Stimulated activated CD8-positive, alpha-beta memory T cell treated with anti-CD3 and anti-CD28 coated beads, Interleukin-2, amount 100 ng/mL, for 1 hour (primary cell): ENCODE measurements around the gene PCED1A.
"Not testable (repeated sequence)": the region's sequence is repeated elsewhere in the genome, so short reads cannot be mapped to it uniquely, and the experiment has no call there.

Source experiments
- DNase-seq, 2 donors: peaks; one replicate each; pipeline ENCODE4 v3.0.0-alpha.2; 2020; ENCODE audit warnings: low read depth in 2 of 2

PCED1A gene

DNA sequence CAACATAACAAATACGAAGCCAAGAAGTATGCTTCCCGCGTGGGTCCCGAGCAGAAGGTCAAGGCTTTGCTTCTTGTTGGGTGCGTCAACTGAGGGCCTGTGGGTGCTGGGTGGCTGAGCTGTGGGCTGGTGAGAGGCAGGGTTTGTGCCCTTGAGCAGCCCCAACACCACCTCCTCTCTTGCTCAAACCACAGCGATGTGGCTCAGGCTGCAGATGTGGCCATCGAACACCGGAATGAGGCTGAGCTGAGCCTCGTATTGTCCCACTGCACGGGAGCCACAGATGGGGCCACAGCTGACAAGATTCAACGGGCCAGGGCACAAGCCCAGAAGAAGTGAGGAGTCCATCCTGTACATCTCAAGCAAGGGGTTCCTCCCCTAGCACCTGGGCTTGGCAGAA, 25.8 kb upstream of the PCED1A start:
- DNase-seq, result no peak

DNA sequence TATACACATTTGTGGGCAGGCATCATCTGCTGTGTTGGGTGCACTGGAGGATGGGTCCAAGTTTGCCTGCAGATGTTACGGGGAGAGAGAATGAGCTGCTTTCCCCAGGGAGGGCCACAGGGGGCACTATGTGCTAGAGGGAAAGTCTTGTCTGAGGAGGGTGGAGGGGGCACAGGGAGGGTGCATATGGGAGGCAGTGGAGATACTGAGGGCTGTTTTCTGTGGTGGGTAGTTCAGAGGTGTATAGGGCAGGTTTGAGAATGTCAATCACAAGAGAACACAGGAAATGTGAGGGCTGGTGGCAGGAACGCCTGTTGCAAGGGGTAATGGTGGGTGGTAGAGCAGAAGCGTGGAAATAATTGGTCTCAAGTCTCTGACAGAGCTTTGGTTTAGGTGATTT, 25.2 kb upstream of the PCED1A start:
- no peak for DNase-seq

DNA sequence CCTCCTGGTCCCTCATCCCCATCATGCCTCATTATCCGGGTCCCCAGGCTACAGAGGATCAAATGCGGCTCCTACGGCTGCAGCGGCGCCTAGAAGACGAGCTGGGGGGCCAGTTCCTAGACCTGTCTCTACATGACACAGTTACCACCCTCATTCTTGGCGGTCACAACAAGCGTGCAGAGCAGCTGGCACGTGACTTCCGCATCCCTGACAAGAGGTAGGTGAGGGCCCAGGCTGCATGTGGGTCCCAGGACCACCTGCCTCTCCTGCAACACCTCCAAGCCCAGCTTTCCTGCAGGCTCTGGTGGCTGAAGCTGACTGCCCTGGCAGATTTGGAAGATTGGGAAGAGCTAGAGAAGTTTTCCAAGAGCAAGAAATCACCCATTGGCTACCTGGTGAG, 24.6 kb upstream of the PCED1A start:
- no peak for DNase-seq

DNA sequence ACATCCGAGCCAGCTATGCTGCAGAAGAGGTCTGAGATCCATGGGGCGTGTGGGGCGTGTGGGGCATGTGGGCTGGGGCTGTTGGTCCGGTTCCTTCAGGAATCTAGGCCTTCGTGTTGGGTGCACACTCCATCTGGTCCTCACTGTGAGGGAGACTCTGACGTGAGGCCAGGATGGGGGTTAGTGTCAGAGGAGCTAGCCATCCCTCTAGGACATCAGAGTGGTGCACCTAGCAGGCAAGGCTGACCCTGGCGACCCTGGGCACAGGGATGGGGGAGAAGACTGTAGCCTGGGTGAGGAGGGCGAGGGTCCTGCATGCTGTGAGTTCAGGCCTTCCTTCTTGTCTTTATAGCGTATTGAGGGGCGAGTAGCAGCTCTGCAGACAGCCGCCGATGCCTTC, 24.2 kb upstream of the PCED1A start:
- no peak for DNase-seq

DNA sequence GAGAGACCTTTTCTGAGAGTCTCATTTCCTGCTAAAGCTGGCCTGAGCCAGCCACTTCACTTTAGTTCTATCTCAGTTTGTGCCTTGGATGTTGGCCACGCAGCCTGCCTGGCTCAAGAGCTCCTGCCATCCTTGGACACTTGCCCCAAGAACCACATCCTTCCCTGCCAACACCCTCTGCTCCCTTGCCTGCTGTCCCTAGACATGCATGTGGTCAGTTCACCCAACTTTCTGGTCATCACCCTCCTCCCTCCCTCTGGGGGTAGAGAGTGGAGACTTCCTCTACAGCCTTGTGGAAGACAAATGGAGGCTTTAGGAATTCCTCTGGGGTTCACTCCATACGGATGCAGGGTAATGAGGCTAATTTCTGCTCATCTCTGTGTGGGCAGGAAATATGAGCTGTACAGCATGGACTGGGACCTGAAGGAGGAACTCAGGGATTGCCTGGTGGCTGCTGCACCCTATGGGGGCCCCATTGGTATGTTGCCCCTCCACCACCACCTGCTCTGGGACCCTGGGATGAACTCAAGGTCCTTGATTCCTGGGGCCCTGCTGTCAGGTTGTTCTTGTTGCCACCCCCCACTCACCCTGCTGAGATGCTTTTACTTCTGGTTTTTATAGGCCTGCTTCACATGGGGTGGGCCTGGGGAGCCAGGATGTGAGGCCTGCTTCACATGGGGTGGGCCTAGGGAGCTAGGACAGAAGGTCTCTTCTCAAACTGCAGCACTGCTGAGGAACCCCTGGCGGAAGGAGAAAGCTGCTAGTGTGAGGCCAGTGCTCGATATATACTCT, 19.1 kb upstream of the PCED1A start:
- no peak for DNase-seq

DNA sequence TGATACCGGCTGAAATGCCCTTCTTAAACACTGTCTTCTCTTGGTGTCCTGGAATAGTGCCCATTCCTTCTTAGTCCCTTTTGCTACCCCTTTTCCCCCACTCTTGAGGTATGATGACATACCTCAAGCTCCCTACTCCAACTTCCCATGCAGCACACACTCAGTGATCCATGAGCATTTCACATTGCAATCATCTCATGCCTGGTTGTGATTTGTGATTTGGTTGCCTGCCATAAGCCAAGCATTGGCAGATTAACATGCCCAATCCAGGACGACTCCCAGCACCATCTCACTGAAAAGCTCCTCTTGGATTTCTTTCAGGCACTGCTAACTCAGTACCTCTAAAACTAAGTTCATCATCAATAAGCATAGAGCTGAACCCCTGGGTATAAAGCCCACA, 18.1 kb upstream of the PCED1A start:
- DNase-seq, result no peak

DNA sequence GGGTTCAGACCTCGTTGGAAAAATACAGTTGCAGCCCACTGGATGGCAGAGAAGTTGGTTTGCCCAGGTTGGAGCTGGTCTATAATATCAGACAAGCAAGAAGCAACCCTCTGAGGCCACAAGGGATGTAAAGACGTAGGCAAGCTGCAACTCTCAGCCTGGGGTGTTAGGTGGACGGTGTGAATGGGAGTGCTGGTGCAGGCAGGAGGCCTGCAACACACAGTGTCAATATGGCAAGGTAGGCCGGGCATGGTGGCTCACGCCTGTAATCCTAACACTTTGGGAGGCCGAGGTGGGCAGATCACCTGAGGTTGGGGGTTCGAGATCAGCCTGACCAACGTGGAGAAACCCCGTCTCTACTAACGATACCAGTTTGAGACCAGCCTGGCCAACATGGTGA, 10.6 kb upstream of the PCED1A start:
- no peak for DNase-seq

DNA sequence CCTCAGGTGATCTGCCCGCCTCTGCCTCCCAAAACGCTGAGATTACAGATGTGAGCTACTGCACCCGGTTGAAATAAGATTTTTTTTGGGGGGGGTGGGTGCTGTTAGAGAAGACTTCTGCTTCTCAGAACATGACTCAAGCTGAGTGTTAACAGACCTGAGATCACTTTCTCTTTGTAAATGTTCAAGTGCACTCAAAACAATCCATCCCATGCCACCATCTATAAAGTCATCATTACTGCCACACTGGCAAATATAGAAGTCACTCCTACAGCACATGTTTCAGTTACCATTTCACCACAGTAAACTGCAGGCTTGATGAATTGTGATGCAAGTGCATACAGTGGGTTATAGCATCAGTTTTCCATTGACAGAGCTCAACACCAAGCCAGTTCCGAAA, 9.1 kb upstream of the PCED1A start:
- no peak for DNase-seq

DNA sequence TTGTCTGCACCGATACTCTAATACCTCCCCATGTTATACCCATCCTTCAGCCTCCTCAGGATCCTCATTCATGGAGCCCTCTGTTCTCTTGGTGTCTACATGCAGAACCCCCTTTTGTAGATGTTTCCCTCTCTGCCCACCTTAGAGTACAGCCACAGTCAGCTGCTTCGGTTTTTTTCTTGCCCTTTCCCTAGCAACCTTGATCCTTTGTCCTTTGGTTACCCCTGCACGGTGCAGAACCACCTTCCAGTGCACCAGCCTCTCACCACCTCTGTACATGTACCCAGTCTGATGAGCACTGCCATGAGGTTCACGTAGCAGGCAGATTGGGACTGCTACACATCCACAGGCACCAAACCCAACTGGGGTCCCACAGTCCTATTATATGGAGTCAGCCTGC, 7.3 kb upstream of the PCED1A start:
- DNase-seq, result no peak

DNA sequence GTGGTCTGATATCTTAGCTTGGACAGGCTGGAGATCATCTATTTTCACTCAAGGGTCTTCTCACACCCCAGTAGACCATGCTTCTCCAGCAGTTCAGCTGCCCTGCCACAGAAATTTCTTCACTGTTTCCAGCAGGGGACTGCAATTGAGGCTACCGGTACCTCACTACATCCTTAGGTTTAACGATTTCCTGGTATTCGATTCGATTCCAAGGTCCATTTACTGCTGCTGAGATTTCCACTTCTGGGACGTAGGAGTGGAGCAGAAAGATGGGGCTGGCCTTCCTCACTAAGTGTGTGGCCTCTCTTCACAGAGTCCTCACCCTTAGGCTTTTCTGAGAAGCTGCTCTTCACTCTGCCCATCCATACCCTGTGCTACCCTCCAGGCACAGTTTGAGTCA, 6.2 kb upstream of the PCED1A start:
- no peak for DNase-seq

DNA sequence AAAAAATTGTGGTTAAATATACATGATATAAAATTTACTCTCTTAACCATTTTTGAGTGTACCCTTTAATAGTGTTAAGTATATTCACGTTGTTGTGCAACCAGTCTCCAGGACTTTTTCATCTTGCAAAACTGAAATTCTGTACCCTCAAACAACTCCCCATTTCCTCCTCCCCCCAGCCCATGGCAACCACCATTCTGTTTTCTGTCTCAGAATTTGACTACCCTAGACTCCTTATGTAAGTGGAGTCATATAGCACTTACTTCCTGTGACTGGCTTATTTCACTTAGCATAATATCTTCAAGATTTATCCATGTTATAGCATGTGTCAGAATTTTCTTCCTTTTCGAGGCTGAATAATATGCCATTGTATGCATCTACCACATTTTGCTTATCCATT, 5.2 kb upstream of the PCED1A start:
- DNase-seq, result no peak

DNA sequence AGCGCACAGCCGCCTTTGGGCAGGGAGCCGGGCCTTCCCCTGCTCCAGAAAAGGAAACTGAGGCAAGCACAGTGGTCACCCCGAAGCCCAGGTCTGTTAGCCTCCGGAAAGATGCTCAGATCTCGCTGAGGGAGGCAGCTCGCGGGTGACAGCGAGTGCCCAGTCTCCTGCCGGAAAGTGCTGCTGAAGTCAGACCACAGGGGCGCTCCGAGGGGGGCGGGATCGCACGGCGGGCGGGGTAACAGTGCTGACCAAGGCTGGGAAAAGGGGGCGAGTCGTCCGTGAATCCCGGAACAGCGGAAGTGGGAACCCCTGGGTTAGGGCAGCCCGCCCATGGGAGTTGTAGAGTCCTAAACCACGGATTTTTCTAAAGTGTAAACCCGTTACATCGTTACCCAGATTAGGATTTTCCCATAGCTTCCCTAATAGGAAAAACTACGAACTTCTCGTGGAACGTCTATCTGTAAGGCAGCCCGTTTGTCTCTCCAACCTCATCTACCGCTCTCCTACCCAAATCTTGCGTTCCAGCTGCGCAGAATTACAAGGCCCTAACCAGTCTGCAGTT, 594 bp upstream of the PCED1A start:
- DNase-seq, result no peak

DNA sequence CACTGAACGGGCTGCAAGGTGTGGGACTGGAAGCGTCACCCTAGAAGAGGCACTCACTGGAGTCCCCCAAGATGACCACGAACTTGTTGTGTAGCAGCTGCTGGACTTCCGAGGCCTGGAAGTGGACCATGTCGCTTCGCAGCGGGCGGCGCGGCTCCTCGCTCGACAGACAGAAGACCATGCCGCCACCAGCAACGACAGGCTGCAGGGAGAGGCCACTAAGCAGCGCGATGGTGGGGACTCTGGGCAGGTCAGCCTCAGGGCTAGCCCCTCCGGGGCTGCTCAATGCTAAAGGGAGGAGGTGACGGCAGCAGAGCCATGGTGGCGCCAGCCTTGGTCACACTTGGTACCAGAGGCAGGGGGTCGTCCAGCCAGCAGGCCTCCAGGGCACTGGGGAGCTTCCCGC, 720 bp downstream of the PCED1A start:
- DNase-seq, result no peak

DNA sequence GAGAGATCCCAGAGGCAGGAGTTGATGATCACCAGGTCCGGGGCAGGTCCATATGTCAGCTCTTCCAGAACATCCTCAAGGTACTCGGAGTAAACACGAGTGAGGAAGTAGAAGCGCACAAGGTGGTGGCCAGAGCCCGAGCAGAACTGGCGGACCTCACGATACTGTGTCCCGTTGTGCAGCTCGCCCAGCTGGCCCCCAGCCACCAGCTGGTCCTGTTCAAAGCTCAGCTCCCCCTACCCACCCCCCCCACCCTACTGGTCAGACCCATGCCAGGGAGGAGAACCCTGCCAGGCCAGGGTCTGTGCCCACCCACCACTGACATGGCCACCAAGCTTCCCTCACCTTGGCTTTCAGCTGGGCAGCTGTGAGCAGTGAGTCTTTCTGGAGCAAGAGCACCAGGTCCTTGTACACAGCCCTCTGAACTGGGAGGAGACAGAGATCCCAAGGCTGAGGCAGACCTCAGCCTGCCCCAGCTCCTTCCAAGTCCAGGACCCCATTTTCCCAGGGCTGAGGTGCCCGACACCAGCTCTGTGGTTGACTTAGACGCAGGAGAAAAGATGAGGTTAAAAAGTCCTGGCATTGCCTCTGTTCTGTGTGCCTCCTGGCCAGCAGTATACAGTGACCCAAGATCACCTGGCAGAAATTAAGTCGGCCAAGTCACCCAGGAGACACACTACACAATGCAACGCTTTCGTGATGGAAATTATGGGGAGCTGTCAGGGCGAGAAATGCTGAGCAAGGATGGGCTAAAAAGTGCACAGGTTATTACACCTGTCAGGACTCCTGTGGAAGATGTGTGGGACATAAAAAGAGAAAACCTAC, 1.4 kb downstream of the PCED1A start:
- DNase-seq, result no peak

DNA sequence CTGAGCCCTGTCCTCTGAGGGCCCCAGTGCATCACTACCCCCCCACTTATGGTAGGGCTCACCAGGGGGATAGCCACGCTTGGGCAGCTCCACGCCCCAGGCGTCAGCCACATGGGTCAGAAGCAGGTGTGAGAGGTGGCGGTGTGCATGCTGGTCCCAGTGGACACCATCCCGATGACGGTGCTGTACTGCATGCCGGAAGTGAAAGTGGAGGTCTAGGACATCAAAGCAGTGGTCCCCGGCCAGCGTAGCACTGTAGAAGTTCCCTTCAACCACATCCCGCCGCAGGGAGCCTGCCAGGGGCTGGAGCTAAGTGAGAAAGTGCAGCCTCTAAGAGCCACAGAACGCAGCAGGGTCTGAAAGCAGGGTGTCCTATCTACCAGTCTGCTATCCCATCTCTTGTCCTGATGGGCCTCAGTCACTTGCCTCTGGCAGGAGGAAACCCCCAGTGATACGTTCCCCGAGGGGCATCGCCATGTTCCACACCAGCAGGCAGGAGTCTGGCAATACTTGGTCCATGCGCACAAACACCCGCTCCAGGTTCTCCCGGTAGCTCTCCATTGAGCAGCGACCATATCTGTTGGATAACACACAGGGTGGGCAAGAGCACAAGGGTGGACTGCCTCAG, 2.2 kb downstream of the PCED1A start:
- no peak for DNase-seq

DNA sequence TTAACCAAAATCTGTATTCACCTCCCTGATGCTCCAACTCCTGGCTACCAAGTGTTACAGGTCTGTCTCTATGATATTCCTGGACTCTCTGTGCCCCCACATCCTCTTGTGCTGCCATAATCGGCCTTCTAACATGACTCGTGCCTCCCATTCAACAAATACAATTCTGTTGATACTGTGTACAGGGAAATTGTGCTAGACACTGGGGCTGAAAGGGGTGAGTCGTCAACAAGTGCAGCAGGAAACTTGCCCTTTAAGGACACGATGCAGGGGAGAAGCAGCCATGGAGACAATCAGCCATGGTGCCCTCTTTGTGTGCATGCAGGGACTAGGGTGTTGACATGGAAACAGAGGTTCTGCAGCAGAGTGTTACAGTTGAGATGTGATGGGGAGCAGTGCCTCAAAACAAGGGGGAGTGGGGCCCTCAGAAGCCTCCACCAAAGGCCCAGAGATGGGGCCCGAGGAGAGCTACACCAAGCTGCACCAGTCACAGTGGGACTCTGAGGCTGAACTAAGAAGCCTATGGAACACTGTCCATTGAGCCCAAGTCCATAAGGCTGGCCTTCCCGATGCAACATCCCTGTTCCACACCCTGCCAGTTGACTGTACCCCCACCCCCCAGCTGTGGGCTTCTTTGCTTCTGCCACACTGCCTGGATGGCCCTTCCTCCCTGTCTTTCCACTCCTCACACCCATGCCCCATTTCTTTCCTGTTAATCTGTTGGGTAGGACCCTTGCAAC, 3.1 kb downstream of the PCED1A start:
- DNase-seq, result no peak

DNA sequence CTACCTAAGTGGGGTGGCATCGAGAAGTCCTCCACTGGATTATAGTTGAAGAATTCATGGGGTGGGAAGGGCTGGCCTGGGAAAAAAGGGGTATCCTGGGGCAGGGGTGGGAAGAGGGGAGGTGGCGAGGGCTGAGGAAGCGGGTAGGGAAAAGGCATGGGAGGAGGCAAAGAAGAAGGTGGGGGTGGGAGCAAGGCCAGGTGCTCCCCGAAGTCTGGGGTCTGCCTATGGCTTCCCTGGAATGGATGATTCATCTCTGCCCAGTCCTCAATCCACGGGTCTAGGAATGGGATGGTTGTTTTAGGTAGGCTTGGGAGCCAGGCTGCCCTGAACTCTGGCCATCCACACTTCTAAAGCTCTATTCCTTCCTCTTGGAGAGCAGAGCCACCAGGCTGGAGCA, 4.4 kb downstream of the PCED1A start:
- no peak for DNase-seq

DNA sequence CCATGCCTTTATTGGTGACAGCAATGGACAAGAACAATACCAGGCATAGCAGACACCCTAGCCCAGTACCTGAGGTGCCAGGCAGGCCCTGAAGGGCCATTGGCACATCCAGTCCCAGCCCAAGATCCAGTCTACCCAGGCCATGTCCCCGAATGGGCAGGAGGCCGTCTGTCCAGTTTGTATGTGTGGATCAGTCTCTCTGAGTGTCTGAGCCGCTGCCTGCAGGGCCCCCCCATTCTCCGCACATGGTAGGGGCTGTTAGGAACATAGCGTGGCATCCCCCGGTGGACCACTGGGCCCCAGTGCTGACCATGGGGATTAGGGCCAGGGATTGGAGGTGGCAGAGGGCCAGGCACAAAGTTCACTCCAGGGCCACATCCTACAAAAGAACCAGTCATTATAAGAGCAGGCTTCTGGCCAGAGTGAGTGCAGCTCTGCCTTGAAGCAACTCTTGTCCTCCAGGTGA, 5.1 kb downstream of the PCED1A start:
- no peak for DNase-seq

DNA sequence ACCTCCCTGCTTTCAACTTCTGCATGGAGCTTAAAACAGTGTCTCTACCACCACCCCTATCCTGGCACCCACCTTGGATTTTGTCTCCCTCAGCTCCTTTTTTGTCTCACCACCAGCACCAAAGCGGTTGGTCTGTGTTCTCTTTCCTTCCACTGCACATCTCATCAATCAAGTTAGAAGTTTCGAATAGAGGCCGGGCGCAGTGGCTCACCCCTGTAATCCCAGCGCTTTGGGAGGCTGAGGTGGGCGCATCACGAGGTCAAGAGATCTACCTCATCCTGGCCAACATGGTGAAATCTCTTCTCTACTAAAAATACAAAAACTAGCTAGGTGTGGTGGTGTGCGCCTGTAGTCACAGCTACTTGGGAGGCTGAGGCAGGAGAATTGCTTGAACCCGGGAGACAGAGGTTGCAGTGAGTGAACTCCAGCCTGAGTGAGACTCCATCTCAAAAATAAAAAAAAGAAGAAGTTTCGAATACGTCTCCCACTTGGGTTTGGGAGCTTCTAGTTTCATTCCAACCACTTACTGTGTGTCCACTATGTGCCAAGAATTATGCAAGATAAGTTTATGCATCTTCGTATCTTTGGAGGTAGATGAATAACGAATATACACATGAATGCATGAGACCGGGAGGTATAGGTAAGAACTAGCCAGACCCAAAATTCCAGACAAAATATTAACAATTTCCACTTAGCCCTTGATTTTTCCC, 5.9 kb downstream of the PCED1A start:
- no peak for DNase-seq

DNA sequence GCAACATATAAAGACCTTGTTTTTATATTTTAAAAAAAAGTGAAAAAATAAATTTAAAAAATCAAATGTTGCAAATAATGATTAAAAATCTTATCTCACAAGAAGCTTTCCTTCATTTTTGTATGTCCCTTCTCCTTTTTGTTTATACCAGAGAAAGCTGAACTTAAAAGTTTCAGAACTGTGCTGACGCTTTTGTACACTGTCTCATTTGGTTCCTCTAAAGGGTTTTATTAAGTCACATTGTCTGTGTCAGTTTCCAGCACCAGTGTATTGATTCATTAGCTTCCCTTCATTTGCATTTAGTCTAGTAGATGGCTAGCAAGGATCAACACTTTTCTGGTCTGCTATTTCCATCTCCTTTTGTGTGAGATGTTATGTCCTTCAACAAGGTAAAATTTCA, 6.7 kb downstream of the PCED1A start:
- no peak for DNase-seq

DNA sequence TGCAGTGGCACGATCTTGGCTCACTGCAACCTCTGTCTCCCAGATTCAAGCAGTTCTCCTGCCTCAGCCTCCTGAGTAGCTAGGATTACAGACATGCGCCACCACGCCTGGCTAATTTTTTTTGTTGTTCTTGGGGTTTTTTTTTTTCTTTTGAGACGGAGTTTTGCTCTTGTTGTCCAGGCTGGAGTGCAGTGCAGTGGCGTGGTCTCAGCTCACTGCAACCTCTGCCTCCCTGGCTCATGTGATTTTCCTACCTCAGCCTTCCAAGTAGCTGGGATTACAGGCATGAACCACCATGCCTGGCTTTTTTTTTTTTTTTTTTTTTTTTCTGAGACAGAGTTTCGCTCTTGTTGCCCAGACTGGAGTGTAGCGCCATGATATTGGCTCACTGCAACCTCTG, 9.2 kb downstream of the PCED1A start:
- DNase-seq, result not testable (repeated sequence)
